GM18511 (cell line): ENCODE measurements around the gene CFAP46.

ENCODE experiments used
- ATAC-seq: cut with Tn5 transposase; IDR thresholded peaks from one replicate; pipeline ENCODE4 v1.9.1; 2021; ENCODE audit warnings: mild to moderate bottlenecking, moderate library complexity; ENCODE audit not compliant: unreplicated experiment

Gene CFAP46

GRCh38 chr10:132980426-132981172, 38.2 kb upstream of the CFAP46 start:
- no peak for ATAC-seq

DNA sequence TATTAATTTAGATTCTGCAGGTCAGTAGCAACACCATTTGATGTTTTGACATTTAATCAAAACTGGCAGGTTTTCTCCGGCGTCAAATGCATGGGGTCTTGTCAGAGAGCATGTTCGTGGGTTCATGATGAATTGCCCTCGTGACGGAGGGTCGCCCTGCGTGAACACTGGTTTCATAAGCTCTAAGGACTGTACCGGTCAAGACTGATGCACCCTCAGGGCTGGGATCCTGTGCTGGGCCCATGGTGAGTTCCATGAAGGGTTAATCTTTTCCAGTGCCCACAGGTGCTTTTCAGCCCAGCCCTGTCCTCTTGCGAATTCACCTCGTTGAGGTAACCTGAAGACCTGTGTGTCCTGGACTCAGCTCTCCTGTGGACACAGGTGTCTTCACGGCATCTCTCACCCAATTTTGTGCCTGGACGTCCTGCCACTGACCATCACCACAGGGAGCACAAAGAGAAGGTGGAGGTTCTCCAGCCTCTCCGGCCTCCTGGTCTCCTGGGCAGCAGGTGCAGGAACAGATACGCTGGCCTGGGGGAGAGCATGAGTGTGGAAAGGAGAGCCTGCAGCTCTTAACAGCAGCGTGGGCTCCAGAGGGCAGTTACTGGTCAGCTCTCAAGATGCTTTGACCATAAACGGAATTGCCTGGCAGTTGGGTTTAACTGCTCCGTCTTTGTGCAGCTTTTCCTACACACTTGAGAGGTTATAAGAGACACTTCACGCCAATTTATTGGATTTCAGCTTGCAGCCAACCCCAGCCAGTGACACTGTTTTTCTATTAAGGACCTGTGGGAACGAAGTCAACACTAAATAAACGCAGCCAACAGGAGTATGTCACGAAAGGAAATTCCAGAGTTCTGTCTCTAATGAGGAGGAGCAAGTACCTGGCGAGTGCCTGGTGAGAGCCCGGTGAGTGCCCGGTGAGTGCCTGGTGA, 37.4 kb upstream of the CFAP46 start:
- no peak for ATAC-seq

GRCh38 chr10:132978542-132978941, 36.2 kb upstream of the CFAP46 start:
- no peak for ATAC-seq

DNA sequence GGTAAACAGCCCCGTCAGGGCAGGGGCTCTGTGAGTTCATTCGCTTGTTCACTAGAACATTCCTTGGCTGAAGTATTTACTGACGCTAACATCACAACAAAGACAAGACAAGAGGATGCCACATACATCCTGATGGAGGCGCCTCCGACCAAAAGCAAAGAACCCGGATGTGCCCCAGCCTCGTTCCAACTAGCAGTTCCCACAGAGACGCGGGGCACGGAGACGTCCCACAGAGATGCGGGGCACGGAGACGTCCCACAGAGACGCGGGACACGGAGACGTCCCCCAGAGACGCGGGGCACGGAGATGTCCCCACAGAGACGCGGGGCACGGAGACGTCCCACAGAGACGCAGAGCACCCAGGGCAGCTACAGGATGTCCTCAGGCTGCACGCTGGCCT, 35.4 kb upstream of the CFAP46 start:
- ATAC-seq, result no peak

- ATAC-seq, result no peak
Measured at GRCh38 chr10:132977076-132977475, 34.7 kb upstream of the CFAP46 start.

DNA sequence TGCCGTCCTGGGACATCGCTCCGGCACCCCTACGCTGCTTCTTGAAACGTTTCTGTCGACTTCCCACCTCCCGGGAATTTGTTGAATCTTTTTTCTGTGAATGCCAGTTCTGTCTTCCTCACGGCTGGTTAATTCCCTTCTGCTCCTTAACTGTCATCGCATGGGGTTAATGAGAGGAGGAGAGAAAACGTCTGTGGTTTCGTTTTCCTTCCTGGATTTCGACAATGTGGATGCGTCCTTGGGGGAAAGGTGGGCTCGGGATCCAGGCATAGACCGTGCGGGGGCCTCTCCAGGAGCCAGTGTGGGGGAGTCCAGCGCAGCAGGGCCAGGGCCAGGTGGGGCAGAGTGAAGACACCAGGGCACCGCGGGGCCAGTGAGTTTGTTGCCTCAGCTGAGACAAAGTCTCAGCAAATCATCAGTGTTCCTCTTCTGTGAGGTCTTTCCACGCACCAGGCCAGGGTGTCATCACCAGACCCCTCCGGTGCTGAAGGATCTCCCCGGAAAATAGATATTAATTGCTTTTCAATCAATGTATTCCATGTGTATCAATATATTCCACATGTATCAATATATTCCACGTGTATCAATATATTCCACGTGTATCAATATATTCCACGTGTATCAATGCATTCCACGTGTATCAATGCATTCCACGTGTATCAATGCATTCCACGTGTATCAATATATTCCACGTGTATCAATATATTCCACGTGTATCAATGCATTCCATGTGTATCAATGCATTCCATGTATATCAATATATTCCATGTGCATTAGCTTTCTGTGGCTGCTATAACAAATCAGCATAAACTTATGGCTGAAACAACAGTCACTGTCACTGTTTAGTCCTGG, 33.7 kb upstream of the CFAP46 start:
- ATAC-seq, result no peak

DNA sequence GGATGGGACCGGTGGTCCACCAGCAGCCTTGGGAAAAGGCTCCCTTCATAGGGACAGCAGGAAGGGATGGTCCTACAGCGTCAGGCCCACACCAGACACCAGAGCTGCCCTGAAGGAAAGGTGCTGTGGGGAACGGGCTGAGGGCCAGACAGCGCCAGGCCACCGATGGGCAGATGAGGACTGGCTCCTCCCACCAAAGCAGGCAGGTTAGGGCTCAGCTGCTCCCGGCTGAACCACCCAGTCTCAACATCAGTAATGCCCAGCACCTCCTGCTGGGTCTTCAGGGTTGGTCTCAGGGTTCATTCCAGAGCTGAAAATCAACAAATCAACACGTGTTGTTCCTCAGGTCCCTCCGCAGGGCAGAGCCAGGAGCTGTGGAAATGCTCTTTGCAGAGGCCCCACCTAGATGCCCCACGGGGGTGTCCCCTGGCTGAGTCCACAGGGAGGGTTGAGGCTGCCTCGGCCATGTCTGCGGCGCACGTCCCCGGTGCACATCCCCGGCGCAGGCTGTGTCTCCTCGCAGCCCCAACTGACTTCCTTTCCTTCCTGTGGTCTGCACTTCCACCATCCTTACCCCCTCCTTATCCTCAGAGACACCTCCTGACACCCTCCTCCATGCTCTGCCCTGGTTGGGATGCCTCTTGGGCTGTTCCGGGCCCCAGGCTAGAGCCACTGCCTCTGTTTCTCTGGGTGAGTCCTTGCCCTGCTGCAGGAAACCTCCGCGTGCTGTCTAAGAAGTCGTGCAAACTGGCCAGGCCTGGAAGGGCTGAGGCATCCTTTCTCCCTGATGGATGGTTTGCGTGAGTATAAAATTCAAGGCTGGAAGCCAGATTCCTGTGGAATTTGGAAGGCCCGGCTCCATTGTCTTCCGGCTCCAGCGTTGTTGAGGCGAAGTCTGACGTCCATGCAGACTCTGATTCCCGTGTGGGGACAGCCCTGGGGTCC, 32.8 kb upstream of the CFAP46 start:
- ATAC-seq, result no peak

DNA sequence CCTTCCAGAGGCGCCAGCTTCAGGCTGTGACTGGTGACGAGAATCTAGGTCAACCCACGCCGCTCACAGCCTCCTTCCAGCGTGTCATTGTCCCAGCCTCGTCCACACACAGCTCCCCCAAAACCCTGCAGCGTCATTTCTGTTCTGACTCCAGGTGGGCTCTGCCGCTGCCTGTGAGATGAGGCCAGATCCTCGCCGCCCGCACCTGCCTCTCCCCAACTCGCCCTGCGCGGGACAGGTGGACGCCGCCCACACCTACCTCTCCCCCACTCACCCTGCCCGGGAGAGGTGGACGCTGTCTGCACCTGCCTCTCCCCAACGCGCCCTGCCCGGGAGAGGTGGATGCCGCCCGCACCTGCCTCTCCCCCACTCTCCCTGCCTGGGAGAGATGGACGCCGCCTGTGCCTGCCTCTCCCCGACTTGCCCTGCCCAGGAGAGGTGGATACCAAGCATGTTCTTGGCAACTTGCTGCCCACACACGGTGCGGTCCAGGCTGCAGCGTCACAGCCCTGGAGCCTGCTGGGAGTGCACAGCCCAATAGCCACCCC, 32.0 kb upstream of the CFAP46 start:
- ATAC-seq, result no peak

GRCh38 chr10:132973903-132974241, 31.5 kb upstream of the CFAP46 start:
- ATAC-seq, result no peak

DNA sequence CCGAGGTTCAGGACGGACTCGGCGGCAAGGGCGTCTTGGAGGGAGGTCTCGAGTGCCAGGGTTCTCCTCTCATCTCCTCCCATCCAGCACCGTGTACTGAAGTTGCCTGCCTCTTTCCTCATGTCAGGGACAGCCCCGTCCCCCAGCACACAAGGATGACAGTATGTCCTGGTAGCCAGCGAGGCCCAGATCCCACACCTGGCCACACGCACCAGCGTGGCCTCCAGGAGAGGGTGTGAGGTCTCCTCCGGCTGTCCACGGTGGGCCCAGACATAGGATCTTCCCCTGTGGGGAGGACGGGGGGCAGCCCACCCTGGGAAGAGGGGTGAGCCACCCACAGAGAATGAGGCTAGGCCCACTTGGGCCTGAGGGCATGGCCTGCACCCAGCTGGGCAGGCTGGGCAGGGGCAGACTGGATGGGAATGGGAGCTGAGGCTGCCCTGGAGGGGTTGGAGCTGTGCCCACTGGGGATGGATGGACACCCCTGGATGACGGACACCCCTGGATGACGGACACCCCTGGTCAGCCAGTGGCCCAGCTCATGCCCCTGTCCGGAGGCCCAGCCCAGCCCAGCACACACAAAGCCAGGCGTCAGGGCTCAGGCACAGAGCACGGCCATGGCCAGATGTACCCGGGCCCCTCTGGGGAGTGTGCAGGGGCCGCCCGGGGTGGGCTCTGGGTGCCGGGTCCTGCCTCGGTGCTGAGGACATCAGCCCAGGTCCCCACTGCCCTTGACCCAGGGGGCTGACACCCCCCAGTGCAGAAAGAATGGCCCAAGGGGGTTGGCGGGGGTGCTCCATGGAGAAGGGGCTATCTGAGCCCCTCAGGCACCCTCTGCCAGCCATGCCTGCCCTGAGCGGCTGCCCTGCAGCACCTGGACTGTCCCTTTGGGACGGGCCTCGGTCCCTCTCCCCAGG, 30.9 kb upstream of the CFAP46 start:
- no peak for ATAC-seq

DNA sequence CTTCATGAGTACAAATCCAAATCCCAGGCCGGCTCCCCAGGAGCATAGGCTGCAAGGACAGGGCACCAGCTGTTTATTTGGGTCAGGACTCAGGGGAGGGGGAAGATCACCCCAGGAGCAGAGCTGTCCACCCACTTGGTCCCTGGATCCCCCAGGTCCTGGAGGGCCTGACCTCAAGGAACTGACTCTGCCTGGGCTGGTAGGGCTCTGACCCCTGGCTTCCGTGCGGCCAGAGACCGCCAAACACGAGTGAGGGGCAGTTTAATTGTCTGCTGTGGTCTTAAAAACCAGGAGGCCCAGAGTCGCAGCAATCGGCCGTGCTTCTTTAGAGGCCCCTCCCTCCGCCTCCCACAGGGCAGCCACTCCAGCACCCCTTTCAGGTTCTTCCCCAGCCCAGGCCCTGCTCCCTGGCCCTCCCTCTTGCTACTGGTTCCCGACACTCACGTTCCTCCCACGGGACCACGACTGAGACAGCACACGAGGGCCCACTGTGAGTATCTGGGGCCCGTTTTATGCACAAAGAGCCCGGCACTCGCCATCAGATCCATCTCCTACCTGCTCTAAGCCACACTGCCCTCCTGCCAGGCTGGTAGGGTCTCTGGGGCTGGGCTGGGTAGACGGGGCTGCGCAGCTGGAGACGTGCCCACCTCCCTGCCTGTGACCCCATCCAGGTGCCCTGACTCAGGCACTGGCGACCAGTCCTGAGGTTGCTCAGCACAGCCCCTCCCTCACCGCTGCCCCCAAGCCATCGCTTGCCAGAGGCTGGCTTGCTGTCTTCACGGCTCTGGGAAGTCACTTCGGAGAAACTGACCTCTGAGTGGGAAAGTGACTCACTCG, 30.0 kb upstream of the CFAP46 start:
- no peak for ATAC-seq

GRCh38 chr10:132971448-132972148, 29.2 kb upstream of the CFAP46 start:
- ATAC-seq, result no peak

DNA sequence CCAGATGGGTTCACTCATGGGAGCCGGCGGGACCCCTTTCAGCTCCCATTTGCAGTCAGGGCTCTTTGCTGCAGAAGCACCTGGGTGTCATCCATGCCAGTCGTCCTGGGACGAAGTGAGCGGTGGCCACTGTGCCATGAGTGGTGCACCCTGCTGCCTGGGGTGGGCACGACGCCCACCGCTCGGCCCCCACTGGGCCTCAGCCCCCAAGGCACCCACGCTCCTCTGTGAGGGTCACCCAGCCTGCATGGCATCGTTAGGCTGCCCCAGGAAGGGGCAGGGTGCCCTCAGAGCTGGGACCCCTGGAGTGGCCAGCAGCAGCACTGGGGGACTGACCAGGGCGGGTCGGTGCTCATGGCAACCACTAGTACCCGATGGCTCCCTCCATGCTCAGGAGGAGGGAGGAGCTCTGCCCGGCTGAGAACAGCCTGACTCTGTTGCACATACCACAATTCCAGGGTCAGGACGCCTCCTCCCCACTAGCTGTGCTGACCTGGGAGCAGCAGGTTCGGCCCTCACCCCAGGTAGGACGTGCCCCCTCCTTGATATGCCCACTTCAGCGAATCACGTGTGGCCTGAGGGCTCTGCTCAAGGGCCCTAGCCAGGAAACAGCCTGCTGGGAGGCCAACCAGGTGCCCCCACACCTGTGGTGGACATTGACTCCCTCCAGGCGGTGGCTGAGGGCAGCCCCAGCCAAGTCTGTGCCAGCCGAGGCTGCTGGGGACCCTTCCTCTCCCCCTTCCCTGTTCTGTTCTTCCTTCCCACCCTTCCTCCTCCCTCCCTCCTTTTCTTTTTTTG, 28.5 kb upstream of the CFAP46 start:
- no peak for ATAC-seq

GRCh38 chr10:132967540-132967939, 25.2 kb upstream of the CFAP46 start:
- ATAC-seq, result no peak

GRCh38 chr10:132965411-132966057, 23.2 kb upstream of the CFAP46 start:
- no peak for ATAC-seq
